ENCODE results near the gene MCM9.

Gene MCM9

DNA sequence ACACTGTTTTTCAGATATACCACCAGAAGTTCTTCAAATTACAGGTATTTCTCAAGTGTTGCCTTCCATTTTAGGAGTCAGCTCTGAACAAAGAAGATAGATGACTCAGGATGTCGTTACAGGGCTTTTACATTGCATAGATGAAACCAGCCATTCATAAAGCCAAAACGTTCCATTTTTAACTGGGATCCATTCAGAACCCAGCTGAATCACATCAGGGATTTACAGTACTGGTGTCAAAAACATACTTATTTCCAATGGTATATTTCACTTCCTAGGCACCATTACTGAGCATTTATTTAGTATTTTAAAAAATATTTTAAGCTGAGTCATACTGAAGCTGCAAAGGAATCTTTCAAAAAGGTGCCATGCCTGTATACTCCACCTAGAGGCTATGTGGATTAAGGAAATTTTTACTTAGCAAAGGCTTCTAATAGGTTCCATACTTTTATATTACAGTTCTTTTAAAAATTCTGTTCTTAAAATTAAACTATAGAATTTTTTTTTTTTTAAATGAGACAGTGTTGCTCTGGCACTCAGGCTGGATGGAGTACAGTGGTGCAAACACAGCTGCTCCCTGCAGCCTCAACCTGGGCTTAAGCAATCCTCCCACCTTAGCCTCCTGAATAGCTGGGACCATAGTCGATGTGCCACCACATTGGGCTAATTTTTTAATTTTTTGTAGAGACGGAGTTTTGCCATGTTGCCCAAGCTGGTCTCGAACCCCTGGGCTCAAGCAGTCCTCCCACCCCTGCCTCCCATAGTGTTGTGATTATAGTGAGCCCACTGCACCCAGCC lies 38.4 kb downstream of the MCM9 start:
- Histone ChIP-seq H3K9ac (ENCODE audit: low read depth in 1 of 2, low read length in 2 of 2) (no peak overlapping the region), H3K27ac (ENCODE audit: low read depth in 2 of 2, low read length in 2 of 2) (no peak overlapping the region), H3K4me3 (ENCODE audit: low read length in 2 of 2) (no peak overlapping the region), H3K9me3 (ENCODE audit: control insufficient read depth in 2 of 2, low read length in 2 of 2) (no peaks in the 10 kb centered on the region), H3K36me3 (ENCODE audit: control insufficient read depth in 2 of 2, insufficient read depth in 2 of 2, low read length in 2 of 2) (peaks cover under 1 to 7% of the 10 kb centered on the region in 2 donors), H3K4me1 (ENCODE audit: control insufficient read depth in 2 of 2, insufficient read depth in 2 of 2, low read length in 2 of 2) (peaks cover 10 to 13% of the 10 kb centered on the region in 2 donors), H3K27me3 (ENCODE audit: control insufficient read depth in 2 of 2, insufficient read depth in 2 of 2, low read length in 2 of 2) (no peaks in the 10 kb centered on the region)

DNA sequence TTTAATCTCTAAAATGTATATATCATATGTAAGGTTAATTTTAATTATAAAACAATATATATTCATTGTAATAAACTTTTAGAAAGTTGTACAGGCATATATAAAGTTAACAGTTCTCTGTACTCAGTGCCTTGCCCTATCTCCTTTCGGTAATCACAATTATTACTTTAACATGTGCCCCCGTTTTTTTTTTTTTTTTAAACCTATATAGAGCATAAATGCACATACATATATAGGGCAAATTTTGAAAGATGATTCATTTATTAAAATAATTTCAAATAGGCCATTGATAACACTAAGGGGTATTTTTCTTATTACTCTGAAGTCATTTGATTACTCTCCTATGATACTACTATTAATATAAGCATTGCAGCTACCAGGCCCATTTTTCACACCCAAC lies 39.1 kb downstream of the MCM9 start:
- H3K36me3 ChIP-seq (ENCODE audit: control insufficient read depth in 2 of 2, insufficient read depth in 2 of 2, low read length in 2 of 2): peaks cover 0 to 2% of the 10 kb centered on the region in 2 donors
- no peaks in the 10 kb centered on the region for H3K9me3 ChIP-seq (ENCODE audit: control insufficient read depth in 2 of 2, low read length in 2 of 2)
- no peaks in the 10 kb centered on the region for H3K27me3 ChIP-seq (ENCODE audit: control insufficient read depth in 2 of 2, insufficient read depth in 2 of 2, low read length in 2 of 2)
- H3K4me3 ChIP-seq (ENCODE audit: low read length in 2 of 2): peak overlapping the region in 1 of 2 donors; percentile 97
- no peak overlapping the region for H3K9ac ChIP-seq (ENCODE audit: low read depth in 1 of 2, low read length in 2 of 2)
- no peak overlapping the region for H3K27ac ChIP-seq (ENCODE audit: low read depth in 2 of 2, low read length in 2 of 2)
- H3K4me1 ChIP-seq (ENCODE audit: control insufficient read depth in 2 of 2, insufficient read depth in 2 of 2, low read length in 2 of 2): peaks cover 10 to 12% of the 10 kb centered on the region in 2 donors

GRCh38 chr6:118895261-118895560 lies 39.7 kb downstream of the MCM9 start:
- peak overlapping the region; percentile 86 to 97 for H3K4me3 ChIP-seq (ENCODE audit: low read length in 2 of 2)
- H3K9me3 ChIP-seq (ENCODE audit: control insufficient read depth in 2 of 2, low read length in 2 of 2): no peaks in the 10 kb centered on the region
- H3K27me3 ChIP-seq (ENCODE audit: control insufficient read depth in 2 of 2, insufficient read depth in 2 of 2, low read length in 2 of 2): no peaks in the 10 kb centered on the region
- peak overlapping the region; percentile 83 to 91 for H3K9ac ChIP-seq (ENCODE audit: low read depth in 1 of 2, low read length in 2 of 2)
- H3K36me3 ChIP-seq (ENCODE audit: control insufficient read depth in 2 of 2, insufficient read depth in 2 of 2, low read length in 2 of 2): no peaks in the 10 kb centered on the region
- H3K4me1 ChIP-seq (ENCODE audit: control insufficient read depth in 2 of 2, insufficient read depth in 2 of 2, low read length in 2 of 2): peaks cover 10% of the 10 kb centered on the region in 2 donors
- H3K27ac ChIP-seq (ENCODE audit: low read depth in 2 of 2, low read length in 2 of 2): peak overlapping the region; percentile 92 to 96

GRCh38 chr6:118894425-118895260 lies 40.3 kb downstream of the MCM9 start:
- no peaks in the 10 kb centered on the region for H3K9me3 ChIP-seq (ENCODE audit: control insufficient read depth in 2 of 2, low read length in 2 of 2)
- peak overlapping the region; percentile 83 to 91 for H3K9ac ChIP-seq (ENCODE audit: low read depth in 1 of 2, low read length in 2 of 2)
- H3K27me3 ChIP-seq (ENCODE audit: control insufficient read depth in 2 of 2, insufficient read depth in 2 of 2, low read length in 2 of 2): no peaks in the 10 kb centered on the region
- H3K4me1 ChIP-seq (ENCODE audit: control insufficient read depth in 2 of 2, insufficient read depth in 2 of 2, low read length in 2 of 2): peaks cover 10% of the 10 kb centered on the region in 2 donors
- peak overlapping the region; percentile 86 to 97 for H3K4me3 ChIP-seq (ENCODE audit: low read length in 2 of 2)
- no peaks in the 10 kb centered on the region for H3K36me3 ChIP-seq (ENCODE audit: control insufficient read depth in 2 of 2, insufficient read depth in 2 of 2, low read length in 2 of 2)
- H3K27ac ChIP-seq (ENCODE audit: low read depth in 2 of 2, low read length in 2 of 2): peak overlapping the region; percentile 92 to 96

GRCh38 chr6:118893807-118894424 lies 41.0 kb downstream of the MCM9 start, which contains the start of gene ASF1A:
TSS of gene ASF1A (plus strand) at chr6:118894152. CDS start at chr6:118894414, 262 bp downstream.
- H3K9ac ChIP-seq (ENCODE audit: low read depth in 1 of 2, low read length in 2 of 2): peak within 1 kb of the TSS; percentile 83 to 91

GRCh38 chr6:118893064-118893806 lies 41.7 kb downstream of the MCM9 start:
- no peaks in the 10 kb centered on the region for H3K9me3 ChIP-seq (ENCODE audit: control insufficient read depth in 2 of 2, low read length in 2 of 2)
- peaks cover 10% of the 10 kb centered on the region in 2 donors for H3K4me1 ChIP-seq (ENCODE audit: control insufficient read depth in 2 of 2, insufficient read depth in 2 of 2, low read length in 2 of 2)
- peak overlapping the region; percentile 86 to 97 for H3K4me3 ChIP-seq (ENCODE audit: low read length in 2 of 2)
- no peaks in the 10 kb centered on the region for H3K36me3 ChIP-seq (ENCODE audit: control insufficient read depth in 2 of 2, insufficient read depth in 2 of 2, low read length in 2 of 2)
- no peaks in the 10 kb centered on the region for H3K27me3 ChIP-seq (ENCODE audit: control insufficient read depth in 2 of 2, insufficient read depth in 2 of 2, low read length in 2 of 2)
- H3K9ac ChIP-seq (ENCODE audit: low read depth in 1 of 2, low read length in 2 of 2): peak overlapping the region; percentile 63 to 91
- H3K27ac ChIP-seq (ENCODE audit: low read depth in 2 of 2, low read length in 2 of 2): peak overlapping the region; percentile 89 to 96

More at GRCh38 chr6:118893807-118894424, 41.0 kb downstream of the MCM9 start, which contains the start of gene ASF1A:
- Histone ChIP-seq H3K27me3 (ENCODE audit: control insufficient read depth in 2 of 2, insufficient read depth in 2 of 2, low read length in 2 of 2) (no peaks in the 10 kb centered on the region), H3K27ac (ENCODE audit: low read depth in 2 of 2, low read length in 2 of 2) (peak within 1 kb of the TSS; percentile 92 to 96), H3K4me3 (ENCODE audit: low read length in 2 of 2) (peak within 1 kb of the TSS; percentile 86 to 97), H3K9me3 (ENCODE audit: control insufficient read depth in 2 of 2, low read length in 2 of 2) (no peaks in the 10 kb centered on the region), H3K4me1 (ENCODE audit: control insufficient read depth in 2 of 2, insufficient read depth in 2 of 2, low read length in 2 of 2) (peaks cover 10% of the 10 kb centered on the region in 2 donors), H3K36me3 (ENCODE audit: control insufficient read depth in 2 of 2, insufficient read depth in 2 of 2, low read length in 2 of 2) (no peaks in the 10 kb centered on the region)

DNA sequence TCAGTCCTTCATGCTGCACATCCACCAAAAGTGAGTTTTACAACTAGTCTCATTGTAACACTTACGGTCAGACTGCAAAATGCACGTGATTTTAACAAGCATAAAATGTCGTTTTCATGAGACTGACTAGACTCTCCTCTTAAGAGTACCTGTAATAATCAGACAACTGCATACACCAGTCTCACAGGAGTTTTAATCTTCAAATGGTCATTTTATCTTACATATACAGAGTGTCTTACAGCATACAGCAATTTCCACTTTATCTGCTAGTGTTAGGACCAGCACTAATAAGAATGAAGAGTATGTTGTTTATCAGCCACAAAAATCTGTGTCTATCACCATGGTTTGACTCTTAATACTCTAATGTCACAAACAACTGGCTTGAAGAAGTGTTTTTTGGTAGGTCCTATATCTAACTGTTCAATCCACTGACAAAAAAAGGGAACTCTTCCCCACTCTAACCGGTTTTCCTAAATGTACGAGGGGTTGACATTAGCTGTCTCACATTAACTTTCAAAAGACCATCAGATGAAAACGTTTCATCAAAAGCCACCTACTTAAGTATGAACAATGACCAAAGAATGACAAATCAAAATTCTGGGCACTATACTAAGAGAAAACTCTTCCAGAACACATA lies 42.5 kb downstream of the MCM9 start:
- no peaks in the 10 kb centered on the region for H3K9me3 ChIP-seq (ENCODE audit: control insufficient read depth in 2 of 2, low read length in 2 of 2)
- no peaks in the 10 kb centered on the region for H3K36me3 ChIP-seq (ENCODE audit: control insufficient read depth in 2 of 2, insufficient read depth in 2 of 2, low read length in 2 of 2)
- peak overlapping the region; percentile 63 to 91 for H3K9ac ChIP-seq (ENCODE audit: low read depth in 1 of 2, low read length in 2 of 2)
- H3K27ac ChIP-seq (ENCODE audit: low read depth in 2 of 2, low read length in 2 of 2): peak overlapping the region; percentile 89 to 96
- peaks cover 10% of the 10 kb centered on the region in 2 donors for H3K4me1 ChIP-seq (ENCODE audit: control insufficient read depth in 2 of 2, insufficient read depth in 2 of 2, low read length in 2 of 2)
- no peaks in the 10 kb centered on the region for H3K27me3 ChIP-seq (ENCODE audit: control insufficient read depth in 2 of 2, insufficient read depth in 2 of 2, low read length in 2 of 2)
- H3K4me3 ChIP-seq (ENCODE audit: low read length in 2 of 2): peak overlapping the region; percentile 86 to 97

DNA sequence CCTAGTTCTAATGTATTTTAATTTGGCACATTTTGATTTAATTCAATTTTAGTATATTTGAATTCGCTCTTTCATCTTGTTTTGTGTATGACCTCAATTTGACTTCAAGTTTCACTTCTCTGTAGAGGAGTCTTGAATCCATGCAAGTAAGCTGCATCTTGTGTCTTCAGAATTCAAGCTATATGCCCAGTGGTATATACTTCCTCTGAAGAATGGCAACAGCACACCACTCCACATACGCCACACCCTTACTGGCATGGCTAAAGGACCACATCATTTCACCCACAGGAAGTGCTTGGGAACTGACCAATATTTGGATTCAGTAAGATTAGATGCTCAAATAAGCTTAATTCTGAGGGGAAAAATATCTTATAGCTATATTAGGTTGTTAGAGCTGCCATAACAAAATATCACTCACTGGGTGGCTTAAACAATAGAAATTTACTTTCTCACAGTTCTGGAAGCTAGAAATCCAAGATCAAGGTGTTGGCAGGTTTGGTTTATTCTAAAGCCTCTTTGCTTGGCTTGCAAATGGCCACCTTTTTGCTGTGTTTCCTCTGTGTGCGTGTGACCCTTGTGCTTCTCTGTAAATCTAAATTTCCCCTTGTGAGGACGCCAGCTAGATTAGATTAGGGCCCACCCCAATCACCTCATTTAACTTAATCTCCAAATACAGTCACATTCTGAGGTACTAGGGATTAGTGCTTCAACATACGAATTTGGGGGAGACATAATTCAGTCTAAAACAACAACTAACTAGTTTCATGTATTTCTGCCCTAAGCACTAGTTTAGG lies 43.8 kb downstream of the MCM9 start:
- H3K9me3 ChIP-seq (ENCODE audit: control insufficient read depth in 2 of 2, low read length in 2 of 2): no peaks in the 10 kb centered on the region
- H3K36me3 ChIP-seq (ENCODE audit: control insufficient read depth in 2 of 2, insufficient read depth in 2 of 2, low read length in 2 of 2): no peaks in the 10 kb centered on the region
- peak overlapping the region in 1 of 2 donors; percentile 96 for H3K27ac ChIP-seq (ENCODE audit: low read depth in 2 of 2, low read length in 2 of 2)
- peak overlapping the region in 1 of 2 donors; percentile 97 for H3K4me3 ChIP-seq (ENCODE audit: low read length in 2 of 2)
- H3K9ac ChIP-seq (ENCODE audit: low read depth in 1 of 2, low read length in 2 of 2): no peak overlapping the region
- H3K27me3 ChIP-seq (ENCODE audit: control insufficient read depth in 2 of 2, insufficient read depth in 2 of 2, low read length in 2 of 2): no peaks in the 10 kb centered on the region
- peaks cover 10% of the 10 kb centered on the region in 2 donors for H3K4me1 ChIP-seq (ENCODE audit: control insufficient read depth in 2 of 2, insufficient read depth in 2 of 2, low read length in 2 of 2)
